DOHH2 (cell line): Measurements from ENCODE around the gene MYO9A.

ENCODE experiments used
- CTCF ChIP-seq: fragments of 200-600 bp; sonication (generic); IDR thresholded peaks from one replicate; pipeline ENCODE4 v1.5.1; 2014; ENCODE audit warnings: antibody characterized with exemption, mild to moderate bottlenecking, low read depth, low read length; ENCODE audit not compliant: poor library complexity, severe bottlenecking
- EZH2phosphoT487 ChIP-seq: fragments of 200-600 bp; sonication (generic); IDR thresholded peaks from 2 replicates; pipeline ENCODE4 v1.6.1; 2017; ENCODE audit warnings: borderline replicate concordance, mild to moderate bottlenecking, antibody characterized with exemption, low read length, moderate library complexity, mixed read lengths

- TF ChIP-seq CTCF: no peak
- TF ChIP-seq EZH2phosphoT487: no peak
These were observed 97.2 kb downstream of the MYO9A start for GRCh38 chr15:72020799-72021198.
